A549 (cell line): ENCODE data around the gene NSMCE1.

ENCODE experiments used
- EP300 ChIP-seq, 2 experiments: fragments of >200 bp; sonication (Bioruptor Twin); formaldehyde crosslinking; IDR thresholded peaks; 2 replicates in 1 of 2; 3 replicates in 1 of 2; pipeline ENCODE4 v1.6.1; 2016 to 2017
- PBX3 ChIP-seq: IDR thresholded peaks from 2 replicates; pipeline ENCODE4 v1.6.1; 2012
- RAD21 ChIP-seq, 2 experiments: fragments of >200 bp in 1 of 2; sonication (Bioruptor Twin) in 1 of 2; formaldehyde crosslinking in 1 of 2; IDR thresholded peaks in 1 of 2; conservative IDR thresholded peaks in 1 of 2; 2 replicates in 1 of 2; 3 replicates in 1 of 2; pipeline ENCODE4 v1.6.1; 2012 to 2018; ENCODE audit warnings: inconsistent platforms in 1 of 2
- ZNF302 ChIP-seq: fragments of 250-450 bp; sonication (Bioruptor Pico); IDR thresholded peaks from 2 replicates; pipeline ENCODE4 v1.9.0; 2021; ENCODE audit warnings: inconsistent platforms, mild to moderate bottlenecking, moderate library complexity
- TF ChIP-seq, protein P1 (sequence below): fragments of >200 bp; sonication (Bioruptor Twin); formaldehyde crosslinking; IDR thresholded peaks from 3 replicates; pipeline ENCODE4 v1.5.1; 2016
- TF ChIP-seq, protein P2 (sequence below): fragments of 450-650 bp; IDR thresholded peaks from 2 replicates; pipeline ENCODE4 v1.6.1; 2014; ENCODE audit warnings: antibody characterized with exemption

GRCh38 chr16:27311448-27311830 is 42.9 kb upstream of the NSMCE1 start:
- TF ChIP-seq, protein P1, sequence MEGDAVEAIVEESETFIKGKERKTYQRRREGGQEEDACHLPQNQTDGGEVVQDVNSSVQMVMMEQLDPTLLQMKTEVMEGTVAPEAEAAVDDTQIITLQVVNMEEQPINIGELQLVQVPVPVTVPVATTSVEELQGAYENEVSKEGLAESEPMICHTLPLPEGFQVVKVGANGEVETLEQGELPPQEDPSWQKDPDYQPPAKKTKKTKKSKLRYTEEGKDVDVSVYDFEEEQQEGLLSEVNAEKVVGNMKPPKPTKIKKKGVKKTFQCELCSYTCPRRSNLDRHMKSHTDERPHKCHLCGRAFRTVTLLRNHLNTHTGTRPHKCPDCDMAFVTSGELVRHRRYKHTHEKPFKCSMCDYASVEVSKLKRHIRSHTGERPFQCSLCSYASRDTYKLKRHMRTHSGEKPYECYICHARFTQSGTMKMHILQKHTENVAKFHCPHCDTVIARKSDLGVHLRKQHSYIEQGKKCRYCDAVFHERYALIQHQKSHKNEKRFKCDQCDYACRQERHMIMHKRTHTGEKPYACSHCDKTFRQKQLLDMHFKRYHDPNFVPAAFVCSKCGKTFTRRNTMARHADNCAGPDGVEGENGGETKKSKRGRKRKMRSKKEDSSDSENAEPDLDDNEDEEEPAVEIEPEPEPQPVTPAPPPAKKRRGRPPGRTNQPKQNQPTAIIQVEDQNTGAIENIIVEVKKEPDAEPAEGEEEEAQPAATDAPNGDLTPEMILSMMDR = no peak
- TF ChIP-seq ZNF302 (CRISPR knock-in tag) (no peak), EP300 (IDR thresholded peaks at IDR 0.05) (no peak), PBX3 (no peak), RAD21 (conservative IDR thresholded peaks at IDR 0.05 in 1 of 2, IDR thresholded peaks at IDR 0.05 in 1 of 2) (no peak)
- TF ChIP-seq, protein P2, sequence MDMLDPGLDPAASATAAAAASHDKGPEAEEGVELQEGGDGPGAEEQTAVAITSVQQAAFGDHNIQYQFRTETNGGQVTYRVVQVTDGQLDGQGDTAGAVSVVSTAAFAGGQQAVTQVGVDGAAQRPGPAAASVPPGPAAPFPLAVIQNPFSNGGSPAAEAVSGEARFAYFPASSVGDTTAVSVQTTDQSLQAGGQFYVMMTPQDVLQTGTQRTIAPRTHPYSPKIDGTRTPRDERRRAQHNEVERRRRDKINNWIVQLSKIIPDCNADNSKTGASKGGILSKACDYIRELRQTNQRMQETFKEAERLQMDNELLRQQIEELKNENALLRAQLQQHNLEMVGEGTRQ = no peak
